WTC11 (cell line): ENCODE measurements around the gene HOXA1.

ENCODE experiments used
- EMX1 ChIP-seq: fragments of 250-450 bp; sonication (Bioruptor Pico); IDR thresholded peaks from 2 replicates; pipeline ENCODE4 v1.8.0; 2021; ENCODE audit warnings: mild to moderate bottlenecking
- ESRRA ChIP-seq: sonication (generic); formaldehyde crosslinking; IDR thresholded peaks from 2 replicates; pipeline ENCODE4 v1.8.1; 2022; ENCODE audit warnings: mild to moderate bottlenecking, missing genetic modification reagents, borderline replicate concordance
- ETV6 ChIP-seq: sonication (generic); formaldehyde crosslinking; IDR thresholded peaks from 2 replicates; pipeline ENCODE4 v1.8.1; 2022; ENCODE audit warnings: mild to moderate bottlenecking, missing genetic modification reagents
- MAX ChIP-seq: sonication (generic); formaldehyde crosslinking; IDR thresholded peaks from 2 replicates; pipeline ENCODE4 v1.8.0; 2022; ENCODE audit warnings: mild to moderate bottlenecking, missing genetic modification reagents
- SP1 ChIP-seq: sonication (generic); formaldehyde crosslinking; conservative IDR thresholded peaks from 2 replicates; pipeline ENCODE4 v1.8.1; 2022; ENCODE audit warnings: missing genetic modification reagents
- ZNF219 ChIP-seq: sonication (generic); formaldehyde crosslinking; IDR thresholded peaks from 2 replicates; pipeline ENCODE4 v1.8.0; 2023; ENCODE audit warnings: missing genetic modification reagents, mild to moderate bottlenecking, borderline replicate concordance

DNA sequence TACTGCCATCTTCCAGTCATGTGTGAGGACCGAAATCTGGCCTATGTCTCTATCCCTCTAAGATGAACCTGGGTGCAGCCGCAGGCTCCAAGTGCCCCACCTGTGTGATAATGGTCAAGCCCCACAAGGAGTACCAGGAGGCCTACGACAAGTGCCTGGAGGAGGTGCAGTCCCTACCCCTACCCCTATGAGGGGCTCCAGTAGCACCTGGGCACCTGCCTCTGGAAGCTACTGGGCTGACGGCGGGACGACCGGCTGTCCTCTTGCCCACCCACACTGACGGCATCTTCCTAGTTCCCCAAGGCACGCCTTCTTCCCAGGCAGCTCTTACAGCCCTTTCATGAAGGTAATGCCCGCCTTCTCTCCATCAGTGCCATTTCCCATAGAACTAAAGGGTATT is 47.4 kb downstream of the HOXA1 start:
- TF ChIP-seq MAX (no peak), ESRRA (no peak), ZNF219 (CRISPR knock-in tag) (no peak), SP1 (no peak), EMX1 (no peak), ETV6 (CRISPR knock-in tag) (no peak)
